ENCODE results near the gene SST. TPM values are rescaled to one million over a fixed set of nuclear protein-coding genes. Genes with fewer than 3 reads are reported as not detected.

SST gene
- total RNA-seq (ENCODE audit: low replicate concordance), result not detected in 2 replicates

- peaks cover 44% of the 10 kb centered on the region for H3K27me3 ChIP-seq
- no peak within 1 kb of the TSS for H3K27ac ChIP-seq
- Mint-ChIP-seq H3K4me3 (peak within 1 kb of the TSS; percentile 50), H3K27ac (no peak within 1 kb of the TSS), H3K4me1 (peaks cover 8% of the 10 kb centered on the region), H3K36me3 (no peaks in the 10 kb centered on the region), H3K9me3 (no peaks in the 10 kb centered on the region), H3K27me3 (ENCODE audit: insufficient read depth, low read depth) (peaks cover 31% of the 10 kb centered on the region)
- peaks cover 4% of the 10 kb centered on the region for H4K20me1 ChIP-seq (ENCODE audit: low read depth)
- H3F3A ChIP-seq (ENCODE audit: low read depth), result peaks cover 6% of the 10 kb centered on the region
- no peak within 1 kb of the TSS for H3K9ac ChIP-seq
- H3K4me3 ChIP-seq, result peak within 1 kb of the TSS; percentile 26
- peak; percentile 92 for DNase-seq (ENCODE audit: low spot score)
- no peaks in the 10 kb centered on the region for H3K9me3 ChIP-seq (ENCODE audit: low read depth)
- peak within 1 kb of the TSS; percentile 67 for H3K4me2 ChIP-seq
- H2AFZ ChIP-seq (replicated peaks), result no peak within 1 kb of the TSS
- no peak for TF ChIP-seq CTCF (IDR thresholded peaks at IDR 0.05)
- TF ChIP-seq EZH2phosphoT487 (IDR thresholded peaks at IDR 0.05), result no peak
- TF ChIP-seq EZH2 (IDR thresholded peaks at IDR 0.05), result peak; percentile 62
- peaks cover 2% of the 10 kb centered on the region for H3K4me1 ChIP-seq
- no peaks in the 10 kb centered on the region for H3K79me2 ChIP-seq (ENCODE audit: low read depth)
- no peaks in the 10 kb centered on the region for H3K36me3 ChIP-seq
Measured at GRCh38 chr3:187669675-187670504, at the start of gene SST. SST (minus strand) TSS chr3:187670394; CDS start chr3:187670291, 103 bp downstream.

GRCh38 chr3:187719628-187720336, 49.6 kb upstream of the SST start:
- H3K4me3 ChIP-seq, result no peak overlapping the region
- peaks cover 11% of the 10 kb centered on the region for H3K4me1 ChIP-seq
- TF ChIP-seq EZH2phosphoT487 (IDR thresholded peaks at IDR 0.05) (no peak), EZH2 (IDR thresholded peaks at IDR 0.05) (no peak), CTCF (IDR thresholded peaks at IDR 0.05) (no peak)
- H3K27ac ChIP-seq, result no peak overlapping the region
- DNase-seq (ENCODE audit: low spot score), result peak; percentile 21
- no peak overlapping the region for H3K4me3 Mint-ChIP-seq
- H3K4me1 Mint-ChIP-seq, result peaks cover 12% of the 10 kb centered on the region
- peaks cover 20% of the 10 kb centered on the region for H3K36me3 Mint-ChIP-seq
- H3K27ac Mint-ChIP-seq, result peak overlapping the region; percentile 26
- peaks cover 7% of the 10 kb centered on the region for H3K36me3 ChIP-seq
- H3K27me3 Mint-ChIP-seq (ENCODE audit: insufficient read depth, low read depth), result no peaks in the 10 kb centered on the region
- H3K27me3 ChIP-seq, result no peaks in the 10 kb centered on the region
- no peaks in the 10 kb centered on the region for H3K9me3 Mint-ChIP-seq
- no peak overlapping the region for H2AFZ ChIP-seq (replicated peaks)
- no peak overlapping the region for H3K9ac ChIP-seq
- H3K79me2 ChIP-seq (ENCODE audit: low read depth), result no peaks in the 10 kb centered on the region
- peaks cover 5% of the 10 kb centered on the region for H4K20me1 ChIP-seq (ENCODE audit: low read depth)
- H3K4me2 ChIP-seq, result no peak overlapping the region
- H3F3A ChIP-seq (ENCODE audit: low read depth), result peaks cover 24% of the 10 kb centered on the region
- no peaks in the 10 kb centered on the region for H3K9me3 ChIP-seq (ENCODE audit: low read depth)

GRCh38 chr3:187718802-187719201, 48.6 kb upstream of the SST start:
- H3K79me2 ChIP-seq (ENCODE audit: low read depth), result no peaks in the 10 kb centered on the region
- H3K9me3 Mint-ChIP-seq, result no peaks in the 10 kb centered on the region
- H3K36me3 Mint-ChIP-seq, result peaks cover 14% of the 10 kb centered on the region
- no peak overlapping the region for H3K4me3 Mint-ChIP-seq
- H3K27me3 ChIP-seq, result no peaks in the 10 kb centered on the region
- H2AFZ ChIP-seq (replicated peaks), result no peak overlapping the region
- peaks cover 2% of the 10 kb centered on the region for H3K27me3 Mint-ChIP-seq (ENCODE audit: insufficient read depth, low read depth)
- peaks cover under 1% of the 10 kb centered on the region for H3K36me3 ChIP-seq
- peaks cover 11% of the 10 kb centered on the region for H3K4me1 ChIP-seq
- TF ChIP-seq CTCF (IDR thresholded peaks at IDR 0.05) (no peak), EZH2 (IDR thresholded peaks at IDR 0.05) (no peak), EZH2phosphoT487 (IDR thresholded peaks at IDR 0.05) (no peak)
- no peak for DNase-seq (ENCODE audit: low spot score)
- no peak overlapping the region for H3K27ac ChIP-seq
- H3K4me2 ChIP-seq, result no peak overlapping the region
- H3K4me1 Mint-ChIP-seq, result peaks cover 12% of the 10 kb centered on the region
- H4K20me1 ChIP-seq (ENCODE audit: low read depth), result peaks cover 5% of the 10 kb centered on the region
- H3K27ac Mint-ChIP-seq, result no peak overlapping the region
- H3K4me3 ChIP-seq, result no peak overlapping the region
- H3F3A ChIP-seq (ENCODE audit: low read depth), result peaks cover 24% of the 10 kb centered on the region
- H3K9ac ChIP-seq, result no peak overlapping the region
- H3K9me3 ChIP-seq (ENCODE audit: low read depth), result no peaks in the 10 kb centered on the region

Data from neural progenitor cell (in vitro differentiated cells).